ENCODE data around the gene IL17RC. TPM values are rescaled to one million over a fixed set of nuclear protein-coding genes. Genes with fewer than 3 reads are reported as not detected.
"Not testable (repeated sequence)": the region's sequence is repeated elsewhere in the genome, so short reads cannot be mapped to it uniquely, and the experiment has no call there.

The IL17RC gene
- total RNA-seq, 1 donor from 2014 or later: 1.1 TPM

DNA sequence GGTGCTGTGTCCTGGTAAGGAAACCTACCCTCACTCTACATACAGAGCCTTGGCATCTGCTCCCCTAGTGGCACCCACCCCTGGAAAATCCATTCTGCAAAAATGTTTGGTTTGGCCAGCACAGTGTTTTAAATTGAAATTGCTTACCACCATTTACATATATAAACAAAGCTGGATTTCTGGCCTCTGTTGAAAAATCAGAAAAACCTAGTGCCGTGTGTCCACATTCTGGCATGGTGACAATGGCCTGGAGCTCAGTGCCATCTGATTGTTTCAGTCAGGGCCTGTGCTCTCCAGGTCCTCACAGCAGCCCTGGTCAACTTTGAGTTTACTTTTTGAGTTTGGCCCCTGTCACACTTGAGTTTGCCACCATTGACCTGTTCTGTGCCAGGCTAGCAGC is 2.9 kb upstream of the IL17RC start:
- intact Hi-C loops (cut with micrococcal nuclease): loop anchor here (2.0 kb wide), 1 partner anchor 23 kb away; the partner anchor contains the start of gene JAGN1

DNA sequence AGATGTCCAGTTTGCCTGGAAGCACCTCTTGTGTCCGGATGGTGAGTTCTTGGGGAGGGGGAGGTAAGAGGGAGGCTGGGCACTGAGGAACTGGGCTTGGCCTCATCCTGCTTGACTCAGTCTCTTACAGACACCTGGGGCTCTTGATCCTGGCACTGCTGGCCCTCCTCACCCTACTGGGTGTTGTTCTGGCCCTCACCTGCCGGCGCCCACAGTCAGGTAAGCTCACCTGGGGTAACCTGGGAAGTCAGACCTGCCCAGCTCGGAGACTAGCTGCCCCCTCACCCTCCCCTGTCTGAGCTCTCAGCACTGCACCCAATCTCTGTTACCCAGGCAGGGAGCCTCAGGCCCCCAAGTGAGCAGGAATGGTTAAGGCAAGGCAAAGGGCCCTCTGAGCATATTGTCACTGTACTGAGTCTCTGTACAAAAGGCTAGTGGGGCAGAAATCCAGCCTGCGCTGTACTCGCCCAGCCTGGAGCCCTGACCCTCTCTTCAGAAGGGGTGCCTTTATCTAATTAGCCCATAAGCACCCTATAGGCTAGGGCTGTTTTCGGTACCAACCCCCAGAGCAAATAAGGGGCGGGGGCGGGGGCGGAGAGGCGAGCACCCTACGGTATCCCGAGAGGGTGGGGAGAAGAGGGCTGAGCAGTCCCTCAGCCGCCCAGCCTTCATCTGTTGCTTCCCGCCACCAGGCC is 2.2 kb upstream of the IL17RC start:
- intact Hi-C loops (cut with micrococcal nuclease): loop anchor here (1.0 to 2.0 kb wide), 3 partner anchors 12 to 24 kb away; partner anchors contain the start of genes IL17RE and JAGN1

DNA sequence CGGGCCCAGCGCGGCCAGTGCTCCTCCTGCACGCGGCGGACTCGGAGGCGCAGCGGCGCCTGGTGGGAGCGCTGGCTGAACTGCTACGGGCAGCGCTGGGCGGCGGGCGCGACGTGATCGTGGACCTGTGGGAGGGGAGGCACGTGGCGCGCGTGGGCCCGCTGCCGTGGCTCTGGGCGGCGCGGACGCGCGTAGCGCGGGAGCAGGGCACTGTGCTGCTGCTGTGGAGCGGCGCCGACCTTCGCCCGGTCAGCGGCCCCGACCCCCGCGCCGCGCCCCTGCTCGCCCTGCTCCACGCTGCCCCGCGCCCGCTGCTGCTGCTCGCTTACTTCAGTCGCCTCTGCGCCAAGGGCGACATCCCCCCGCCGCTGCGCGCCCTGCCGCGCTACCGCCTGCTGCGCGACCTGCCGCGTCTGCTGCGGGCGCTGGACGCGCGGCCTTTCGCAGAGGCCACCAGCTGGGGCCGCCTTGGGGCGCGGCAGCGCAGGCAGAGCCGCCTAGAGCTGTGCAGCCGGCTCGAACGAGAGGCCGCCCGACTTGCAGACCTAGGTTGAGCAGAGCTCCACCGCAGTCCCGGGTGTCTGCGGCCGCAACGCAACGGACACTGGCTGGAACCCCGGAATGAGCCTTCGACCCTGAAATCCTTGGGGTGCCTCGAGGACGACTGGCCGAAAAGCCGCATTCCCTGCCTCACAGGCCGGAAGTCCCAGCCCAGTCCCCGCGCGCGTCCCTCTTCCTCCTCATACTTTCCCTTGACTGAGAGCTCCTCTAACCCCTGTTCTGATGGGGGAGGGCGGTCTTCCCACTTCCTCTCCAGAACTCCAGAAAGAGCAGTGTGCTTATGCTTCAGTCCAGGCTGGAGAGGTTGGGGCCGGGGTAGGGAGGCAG is 1.4 kb upstream of the IL17RC start:
- intact Hi-C loops (cut with micrococcal nuclease): loop anchor here (1.0 to 2.0 kb wide), 3 partner anchors 13 to 25 kb away; partner anchors contain the start of genes IL17RE and JAGN1

DNA sequence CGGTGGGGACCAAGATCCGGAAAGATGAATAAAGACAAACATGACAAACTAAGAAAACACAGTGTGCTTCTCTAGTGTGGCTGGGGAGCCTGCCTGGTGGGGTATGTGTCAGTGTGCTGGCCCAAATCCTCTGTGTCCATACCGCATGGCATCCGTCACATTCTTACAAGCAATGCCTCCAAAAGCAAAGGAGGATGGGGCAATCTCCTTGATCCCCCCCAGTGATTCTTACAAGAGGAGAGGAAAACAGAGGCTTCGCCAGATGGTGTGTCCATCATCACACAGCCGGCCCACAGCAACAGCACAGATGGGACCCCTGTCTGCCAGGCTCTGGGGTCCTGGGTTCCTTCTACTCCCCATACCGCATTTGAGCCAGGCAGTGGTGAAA is 558 bp upstream of the IL17RC start:
- intact Hi-C loops (cut with micrococcal nuclease): no loop called here

DNA sequence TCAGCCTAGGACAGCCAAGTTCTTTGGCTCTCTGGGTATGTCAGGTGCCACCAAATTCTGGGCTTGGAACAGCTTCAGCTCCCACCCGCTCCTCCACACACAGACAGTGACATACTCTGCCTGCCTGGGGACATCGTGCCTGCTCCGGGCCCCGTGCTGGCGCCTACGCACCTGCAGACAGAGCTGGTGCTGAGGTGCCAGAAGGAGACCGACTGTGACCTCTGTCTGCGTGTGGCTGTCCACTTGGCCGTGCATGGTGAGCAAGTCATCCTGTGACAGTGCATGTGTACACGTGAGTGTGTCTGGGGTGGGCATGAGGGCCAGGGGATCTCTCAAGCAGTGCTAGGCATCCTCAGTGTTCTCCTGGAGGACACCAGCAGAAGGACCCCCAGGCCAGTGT is 922 bp downstream of the IL17RC start:
- intact Hi-C loops (cut with micrococcal nuclease): no loop called here

DNA sequence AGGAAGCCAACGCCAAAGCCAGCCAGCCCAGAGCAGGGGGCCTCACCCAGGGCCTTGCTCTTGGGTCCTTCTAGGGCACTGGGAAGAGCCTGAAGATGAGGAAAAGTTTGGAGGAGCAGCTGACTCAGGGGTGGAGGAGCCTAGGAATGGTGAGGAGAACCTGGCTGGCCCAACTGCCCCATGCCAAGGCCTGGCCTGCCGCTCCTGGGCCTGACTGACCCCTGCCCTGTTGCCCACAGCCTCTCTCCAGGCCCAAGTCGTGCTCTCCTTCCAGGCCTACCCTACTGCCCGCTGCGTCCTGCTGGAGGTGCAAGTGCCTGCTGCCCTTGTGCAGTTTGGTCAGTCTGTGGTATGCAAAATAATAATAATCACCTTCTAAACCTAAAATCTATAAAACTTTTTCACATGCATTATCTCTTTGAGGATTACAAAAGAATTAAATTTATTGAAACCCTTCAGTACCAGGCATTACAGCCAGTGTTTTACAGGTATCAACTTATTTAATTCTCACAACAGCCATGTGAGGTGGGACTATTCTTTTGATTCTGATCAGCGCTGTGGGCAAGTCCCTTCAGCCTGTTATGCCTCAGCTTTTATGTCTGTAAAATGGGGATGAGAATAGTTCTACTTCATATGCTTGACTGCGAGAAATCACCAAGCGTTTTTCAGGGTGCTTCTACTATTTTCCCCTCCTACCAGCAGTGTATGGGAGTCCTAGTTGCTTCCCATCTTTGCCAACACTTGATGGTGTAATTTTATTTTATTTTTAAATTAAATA is 1.6 kb downstream of the IL17RC start:
- intact Hi-C loops (cut with micrococcal nuclease): no loop called here

DNA sequence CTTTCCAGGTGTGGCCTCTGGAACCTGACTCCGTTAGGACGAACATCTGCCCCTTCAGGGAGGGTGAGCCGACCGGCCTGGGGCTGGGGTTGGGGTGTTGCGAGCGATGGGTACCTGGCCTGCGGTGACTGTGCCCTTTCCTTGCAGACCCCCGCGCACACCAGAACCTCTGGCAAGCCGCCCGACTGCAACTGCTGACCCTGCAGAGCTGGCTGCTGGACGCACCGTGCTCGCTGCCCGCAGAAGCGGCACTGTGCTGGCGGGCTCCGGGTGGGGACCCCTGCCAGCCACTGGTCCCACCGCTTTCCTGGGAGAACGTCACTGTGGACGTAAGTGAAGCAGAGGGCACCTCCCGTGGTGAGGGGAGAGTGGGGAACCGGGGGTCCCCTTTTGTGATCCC is 11.3 kb downstream of the IL17RC start:
- intact Hi-C loops (cut with micrococcal nuclease): no loop called here

DNA sequence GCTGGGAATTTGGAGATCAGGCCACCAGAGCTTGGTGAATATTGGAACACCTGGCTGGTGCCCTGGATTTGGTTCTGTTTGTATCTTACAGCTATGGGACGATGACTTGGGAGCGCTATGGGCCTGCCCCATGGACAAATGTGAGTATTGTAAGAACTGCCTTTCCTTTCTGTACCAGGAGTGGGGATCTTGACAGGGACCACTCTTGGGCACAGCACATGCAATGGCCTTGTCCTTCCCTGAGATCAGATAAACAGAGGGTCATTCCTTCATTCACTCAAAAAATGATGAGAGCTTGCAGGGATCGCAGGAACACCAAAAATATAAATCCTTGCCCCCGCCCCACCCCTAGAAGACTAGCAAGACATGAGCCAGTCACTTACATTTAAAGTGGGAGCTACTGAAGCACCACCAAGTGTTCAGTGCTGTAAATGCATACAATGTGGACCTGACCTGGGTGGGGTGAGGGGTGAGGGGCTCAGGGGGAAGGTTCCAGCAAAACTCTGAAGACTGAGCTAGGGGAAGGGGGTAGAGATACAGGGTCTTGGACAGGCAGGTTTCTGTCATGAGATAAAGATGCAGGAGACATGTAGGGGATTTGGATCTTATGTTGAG is 14.0 kb downstream of the IL17RC start:
- intact Hi-C loops (cut with micrococcal nuclease): loop anchor here (5.0 kb wide), 2 partner anchors 331 to 429 kb away; no protein-coding TSS in a partner anchor

DNA sequence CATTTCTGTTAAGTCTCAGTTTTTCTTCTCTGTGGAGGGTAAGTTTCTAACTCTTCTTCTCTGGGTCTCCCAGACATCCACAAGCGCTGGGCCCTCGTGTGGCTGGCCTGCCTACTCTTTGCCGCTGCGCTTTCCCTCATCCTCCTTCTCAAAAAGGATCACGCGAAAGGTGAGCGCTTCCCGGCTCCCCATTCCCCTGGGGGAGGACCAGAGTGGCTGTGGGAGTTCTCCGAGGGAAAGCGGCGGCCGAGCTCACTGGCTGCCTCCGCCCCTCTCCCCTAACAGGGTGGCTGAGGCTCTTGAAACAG is 15.6 kb downstream of the IL17RC start:
- intact Hi-C loops (cut with micrococcal nuclease): loop anchor here (1.0 to 5.0 kb wide), 3 partner anchors 17 to 430 kb away; no protein-coding TSS in a partner anchor

DNA sequence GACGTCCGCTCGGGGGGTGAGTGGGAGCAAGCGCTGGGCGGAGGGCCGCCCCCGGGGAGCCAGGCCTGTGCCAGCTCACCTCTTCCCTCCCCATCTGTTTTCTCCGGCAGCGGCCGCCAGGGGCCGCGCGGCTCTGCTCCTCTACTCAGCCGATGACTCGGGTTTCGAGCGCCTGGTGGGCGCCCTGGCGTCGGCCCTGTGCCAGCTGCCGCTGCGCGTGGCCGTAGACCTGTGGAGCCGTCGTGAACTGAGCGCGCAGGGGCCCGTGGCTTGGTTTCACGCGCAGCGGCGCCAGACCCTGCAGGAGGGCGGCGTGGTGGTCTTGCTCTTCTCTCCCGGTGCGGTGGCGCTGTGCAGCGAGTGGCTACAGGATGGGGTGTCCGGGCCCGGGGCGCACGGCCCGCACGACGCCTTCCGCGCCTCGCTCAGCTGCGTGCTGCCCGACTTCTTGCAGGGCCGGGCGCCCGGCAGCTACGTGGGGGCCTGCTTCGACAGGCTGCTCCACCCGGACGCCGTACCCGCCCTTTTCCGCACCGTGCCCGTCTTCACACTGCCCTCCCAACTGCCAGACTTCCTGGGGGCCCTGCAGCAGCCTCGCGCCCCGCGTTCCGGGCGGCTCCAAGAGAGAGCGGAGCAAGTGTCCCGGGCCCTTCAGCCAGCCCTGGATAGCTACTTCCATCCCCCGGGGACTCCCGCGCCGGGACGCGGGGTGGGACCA is 16.1 kb downstream of the IL17RC start:
- intact Hi-C loops (cut with micrococcal nuclease): loop anchor here (1.0 to 5.0 kb wide), 20 partner anchors 13 to 970 kb away; partner anchors contain the start of genes BRK1, BRPF1, EMC3 and FANCD2

DNA sequence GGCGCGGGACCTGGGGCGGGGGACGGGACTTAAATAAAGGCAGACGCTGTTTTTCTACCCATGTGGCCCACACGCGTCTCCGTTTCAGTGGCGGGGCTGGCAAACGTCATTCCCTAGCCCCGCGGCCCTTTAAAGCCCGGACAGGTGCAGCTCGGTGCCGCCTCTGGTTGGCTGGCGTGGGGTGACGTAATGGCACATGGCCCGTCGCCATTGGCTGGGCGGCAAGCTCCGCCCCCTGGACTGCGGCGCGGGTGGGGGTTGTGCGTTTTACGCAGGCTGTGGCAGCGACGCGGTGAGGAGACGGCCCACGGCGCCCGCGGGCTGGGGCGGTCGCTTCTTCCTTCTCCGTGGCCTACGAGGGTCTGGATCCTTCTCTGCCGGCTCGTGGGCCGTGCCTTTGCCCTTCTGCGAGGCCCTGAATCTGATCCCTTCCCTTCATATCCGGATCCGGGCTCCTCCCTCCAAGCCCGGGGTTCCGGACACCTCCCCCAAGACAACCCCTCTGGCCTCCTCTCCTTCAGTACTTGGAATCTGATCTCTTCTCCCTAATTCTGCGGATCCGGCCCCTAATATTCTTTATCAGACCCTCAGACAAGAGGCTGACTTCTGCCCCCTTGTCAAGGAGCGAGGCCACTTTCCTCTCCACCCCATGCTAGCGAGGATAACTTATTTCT is 16.8 kb downstream of the IL17RC start, which contains the start of gene CRELD1:
TSS of gene CRELD1 (plus strand) at position 274 of the 674 bp plus-strand sequence. CDS start 605 bp downstream, outside the sequence.
- intact Hi-C loops (cut with micrococcal nuclease): loop anchor here (1.0 to 5.0 kb wide), 20 partner anchors 13 to 970 kb away; partner anchors contain the start of genes BRK1, BRPF1, EMC3 and FANCD2

DNA sequence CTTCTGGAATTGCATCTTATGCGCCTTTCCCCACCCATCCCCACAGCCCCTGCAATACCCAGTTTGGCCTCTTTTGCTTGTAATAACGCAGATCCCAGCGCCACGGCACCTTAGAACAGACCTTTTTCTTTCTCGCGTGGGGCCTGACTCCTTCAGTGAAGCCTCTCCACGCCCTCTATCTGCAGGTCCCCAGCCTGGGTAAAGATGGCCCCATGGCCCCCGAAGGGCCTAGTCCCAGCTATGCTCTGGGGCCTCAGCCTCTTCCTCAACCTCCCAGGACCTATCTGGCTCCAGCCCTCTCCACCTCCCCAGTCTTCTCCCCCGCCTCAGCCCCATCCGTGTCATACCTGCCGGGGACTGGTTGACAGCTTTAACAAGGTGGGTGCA is 17.3 kb downstream of the IL17RC start:
- intact Hi-C loops (cut with micrococcal nuclease): loop anchor here (1.0 to 5.0 kb wide), 3 partner anchors 18 to 432 kb away; partner anchors contain the start of gene PRRT3

DNA sequence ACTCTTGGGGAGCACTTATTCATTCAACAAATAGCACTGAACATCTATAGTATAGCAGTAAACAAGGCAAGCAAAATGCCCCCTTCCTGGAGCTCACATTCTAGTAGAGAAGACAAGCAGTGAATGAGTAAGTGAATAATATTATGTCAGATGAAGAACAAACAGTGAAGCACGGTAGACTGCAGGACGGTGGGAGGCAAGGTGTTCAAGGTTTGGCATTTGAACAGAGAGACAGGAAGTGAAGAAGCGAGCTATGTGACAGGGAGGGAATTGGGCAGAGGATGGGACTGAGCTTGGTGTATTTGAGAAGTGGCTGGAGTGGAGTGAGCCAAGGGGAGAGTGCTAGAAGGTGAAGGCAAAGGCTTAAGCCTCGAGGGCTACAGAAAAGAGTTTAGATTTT is 18.1 kb downstream of the IL17RC start:
- intact Hi-C loops (cut with micrococcal nuclease): loop anchor here (1.0 to 5.0 kb wide), 3 partner anchors 17 to 433 kb away; partner anchors contain the start of gene PRRT3

DNA sequence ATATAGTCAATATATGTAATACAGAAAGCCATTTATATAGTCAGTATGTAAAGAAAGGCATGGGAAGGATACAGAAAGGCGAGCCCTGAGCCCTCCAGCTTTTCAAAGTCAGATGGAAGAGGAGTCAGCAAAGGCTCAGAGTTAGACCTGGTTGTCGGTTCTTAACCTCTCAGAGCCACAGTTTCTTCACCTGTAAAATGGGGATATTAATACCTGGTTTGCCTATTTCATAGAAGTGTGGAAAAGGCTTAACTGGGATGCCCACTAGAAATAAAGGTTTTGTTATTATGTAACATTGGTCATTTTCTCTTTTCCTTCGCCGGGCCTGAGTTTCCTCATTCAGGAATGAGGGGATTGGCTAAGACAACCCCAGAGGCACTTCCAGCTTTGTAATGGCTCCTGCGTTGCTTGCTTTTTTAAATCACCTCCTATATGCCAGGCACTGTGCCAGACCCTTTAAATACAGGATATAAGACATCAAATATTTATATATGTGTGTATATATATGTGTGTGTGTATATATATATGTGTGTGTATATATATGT is 19.1 kb downstream of the IL17RC start:
- intact Hi-C loops (cut with micrococcal nuclease): no loop called here

DNA sequence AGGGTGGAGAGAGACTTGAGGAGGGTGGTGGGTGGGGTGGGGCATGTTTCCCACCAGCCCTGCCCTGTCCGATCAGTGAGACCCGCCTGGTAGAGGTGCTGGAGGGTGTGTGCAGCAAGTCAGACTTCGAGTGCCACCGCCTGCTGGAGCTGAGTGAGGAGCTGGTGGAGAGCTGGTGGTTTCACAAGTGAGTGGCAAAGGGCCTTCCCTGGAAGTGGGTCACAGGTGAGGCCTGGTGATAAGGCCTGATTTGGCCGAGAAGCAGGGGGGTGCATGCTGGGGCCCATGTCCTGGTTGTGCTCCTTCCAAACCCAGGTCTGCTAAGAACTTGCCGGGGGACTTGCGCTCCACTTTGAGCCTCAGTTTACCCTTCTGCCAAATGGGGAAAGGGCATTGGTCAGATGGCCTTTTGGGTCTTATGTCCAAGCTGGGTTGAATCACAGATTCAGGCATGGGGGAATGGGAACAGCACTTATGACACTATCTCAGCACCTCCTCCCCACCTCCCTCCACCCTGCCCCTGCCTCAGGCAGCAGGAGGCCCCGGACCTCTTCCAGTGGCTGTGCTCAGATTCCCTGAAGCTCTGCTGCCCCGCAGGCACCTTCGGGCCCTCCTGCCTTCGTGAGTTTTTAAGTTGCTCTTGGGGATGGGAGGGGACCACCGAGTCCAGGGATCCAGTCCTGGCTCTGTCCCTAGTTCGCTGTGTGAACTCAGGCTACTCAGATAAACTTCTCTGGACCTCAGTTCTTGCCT is 20.8 kb downstream of the IL17RC start:
- intact Hi-C loops (cut with micrococcal nuclease): no loop called here

DNA sequence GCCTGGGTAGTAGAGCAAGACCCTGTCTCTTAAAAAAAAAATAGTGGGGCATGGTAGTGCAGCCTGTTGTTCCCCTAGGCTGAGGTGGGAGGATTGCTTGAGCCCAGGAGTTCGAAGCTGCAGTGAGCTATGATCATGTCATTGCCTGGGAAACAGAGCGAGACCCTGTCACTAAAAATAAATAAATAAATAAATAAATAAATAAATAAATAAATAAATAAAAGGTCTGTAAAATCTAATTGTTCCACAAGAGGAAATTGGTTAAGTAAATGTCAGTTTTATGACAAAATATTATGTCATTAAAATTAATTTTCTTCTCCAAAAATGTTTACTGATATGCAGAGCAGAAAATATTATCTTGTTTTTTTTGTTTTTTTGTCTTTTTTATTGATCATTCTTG is 22.1 kb downstream of the IL17RC start:
- intact Hi-C loops (cut with micrococcal nuclease): no loop called here

DNA sequence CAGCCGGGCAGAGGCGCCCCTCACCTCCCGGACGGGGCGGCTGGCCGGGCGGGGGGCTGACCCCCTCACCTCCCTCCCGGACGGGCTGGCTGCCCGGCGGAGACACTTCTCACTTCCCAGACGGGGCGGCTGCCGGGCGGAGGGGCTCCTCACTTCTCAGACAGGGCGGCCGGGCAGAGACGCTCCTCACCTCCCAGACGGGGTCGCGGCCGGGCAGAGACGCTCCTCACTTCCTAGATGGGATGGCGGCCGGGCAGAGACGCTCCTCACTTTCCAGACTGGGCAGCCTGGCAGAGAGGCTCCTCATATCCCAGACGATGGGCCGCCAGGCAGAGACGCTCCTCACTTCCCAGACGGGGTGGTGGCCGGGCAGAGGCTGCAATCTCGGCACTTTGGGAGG is 23.0 kb downstream of the IL17RC start:
- intact Hi-C loops (cut with micrococcal nuclease): not testable (repeated sequence)

DNA sequence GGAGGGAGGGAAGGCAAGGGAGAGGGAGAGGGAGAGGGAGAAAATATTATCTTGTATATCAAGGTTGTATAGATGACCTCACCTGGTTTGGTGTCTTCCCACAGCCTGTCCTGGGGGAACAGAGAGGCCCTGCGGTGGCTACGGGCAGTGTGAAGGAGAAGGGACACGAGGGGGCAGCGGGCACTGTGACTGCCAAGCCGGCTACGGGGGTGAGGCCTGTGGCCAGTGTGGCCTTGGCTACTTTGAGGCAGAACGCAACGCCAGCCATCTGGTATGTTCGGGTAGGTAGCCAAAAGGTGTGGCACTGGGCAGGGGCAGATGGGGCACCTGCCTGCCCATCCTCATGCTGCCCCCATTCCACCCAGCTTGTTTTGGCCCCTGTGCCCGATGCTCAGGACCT is 23.8 kb downstream of the IL17RC start:
- intact Hi-C loops (cut with micrococcal nuclease): no loop called here
